HepG2 (cell line): ENCODE measurements around the gene GFPT1. TPM values are rescaled to one million over a fixed set of nuclear protein-coding genes. Genes with fewer than 3 reads are reported as not detected.

Source experiments
- ATAC-seq: fragments of 200-7000 bp; cut with Tn5 transposase; 3 replicates; pipeline ENCODE4 v1.9.1; 2020; ENCODE audit warnings: mild to moderate bottlenecking, moderate library complexity
- BruUV-seq: library from RNA; stranded (reverse); fragments of 400-500 nt; replicated peaks from 2 replicates; lab custom pipeline; 2021; lab: Mats Ljungman, UMichigan
- CTCF ChIA-PET: fragments of 300-600 bp; formaldehyde crosslinking; extraction: SDS; loops from one replicate; lab custom pipeline; 2021; ENCODE audit warnings: low total read pairs, inconsistent platforms, low intra/inter-chr PET ratio; lab: Yijun Ruan, JAX
- POLR2A ChIA-PET: fragments of 350-600 bp; sonication (Branson Sonifier 250); formaldehyde crosslinking; loops from one replicate; lab custom pipeline; 2020; ENCODE audit warnings: antibody characterized with exemption, inconsistent platforms; lab: Yijun Ruan, JAX
- DNase-seq: peaks from one replicate; pipeline ENCODE4 v3.0.0-alpha.2; 2015; ENCODE audit warnings: low spot score
- FAIRE-seq: peaks from 3 replicates; lab custom pipeline; 2011; peaks lifted over from hg19 to GRCh38; lab: Jason Lieb, UNC
- H2AFZ ChIP-seq: one replicate; pipeline ENCODE4 v1.6.1; 2011; ENCODE audit warnings: low read length, inconsistent platforms
- H3K27ac ChIP-seq: fragments of 300-600 bp; 3 replicates; pipeline ENCODE4 v1.8.0; 2011; ENCODE audit warnings: mixed run types, mild to moderate bottlenecking, mixed read lengths, low read length, inconsistent platforms; ENCODE audit not compliant: insufficient read depth; ENCODE audit errors: extremely low read length
- H3K27me3 ChIP-seq, 2 experiments: fragments of 200-600 bp in 1 of 2; 2 replicates in 1 of 2; 3 replicates in 1 of 2; pipeline versions ENCODE4 v1.6.0 to v1.8.0; 2011; ENCODE audit warnings: low read length in 2 of 2, mild to moderate bottlenecking in 2 of 2, moderate library complexity in 2 of 2, inconsistent platforms in 1 of 2; ENCODE audit not compliant: insufficient read depth in 2 of 2, control insufficient read depth in 1 of 2
- H3K36me3 ChIP-seq, 2 experiments: fragments of 200-600 bp in 1 of 2; replicated peaks in 1 of 2; 2 replicates in 1 of 2; 3 replicates in 1 of 2; pipeline versions ENCODE4 v1.5.1 to v1.8.0; 2011; ENCODE audit warnings: low read length in 2 of 2, inconsistent platforms in 1 of 2; ENCODE audit not compliant: insufficient read depth in 2 of 2, control insufficient read depth in 1 of 2
- H3K4me1 ChIP-seq: 2 replicates; pipeline ENCODE4 v1.5.1; 2012; ENCODE audit warnings: low read length, inconsistent platforms; ENCODE audit not compliant: insufficient read depth
- H3K4me2 ChIP-seq: 2 replicates; pipeline ENCODE4 v1.6.0; 2011; ENCODE audit warnings: low read depth, low read length, inconsistent platforms
- H3K4me3 ChIP-seq, 3 experiments: fragments of 200-600 bp in 1 of 3; sonication (generic), shearing (Covaris generic) in 1 of 3; replicated peaks in 1 of 3; 2 replicates each; pipeline ENCODE4 v1.5.1; 2011 to 2016; ENCODE audit warnings: low read length in 3 of 3, inconsistent platforms in 2 of 3, low read depth in 2 of 3, mild to moderate bottlenecking in 2 of 3, control low read depth in 1 of 3, mixed read lengths in 1 of 3; ENCODE audit not compliant: insufficient read depth in 1 of 3
- H3K79me2 ChIP-seq: one replicate; pipeline ENCODE4 v1.6.1; 2011; ENCODE audit warnings: low read length, inconsistent platforms; ENCODE audit not compliant: insufficient read depth
- H3K9ac ChIP-seq: 2 replicates; pipeline ENCODE4 v1.6.0; 2011; ENCODE audit warnings: mild to moderate bottlenecking, low read depth, low read length, inconsistent platforms; ENCODE audit not compliant: insufficient read depth
- H3K9me3 ChIP-seq: 2 replicates; pipeline ENCODE4 v1.5.1; 2012; ENCODE audit warnings: mild to moderate bottlenecking, low read length
- H4K20me1 ChIP-seq: 2 replicates; pipeline ENCODE4 v1.6.0; 2011; ENCODE audit warnings: inconsistent platforms, mild to moderate bottlenecking, low read length, moderate library complexity; ENCODE audit not compliant: insufficient read depth
- BCL6 ChIP-seq: IDR thresholded peaks from 2 replicates; pipeline ENCODE4 v1.6.1; 2016; ENCODE audit warnings: missing genetic modification reagents, missing compliant biosample characterization
- GATA4 ChIP-seq: sonication (generic); IDR thresholded peaks from 2 replicates; pipeline ENCODE4 v1.6.1; 2016; ENCODE audit warnings: antibody characterized with exemption, low read depth, borderline replicate concordance
- JARID2 ChIP-seq: sonication (generic); formaldehyde crosslinking; IDR thresholded peaks from 2 replicates; pipeline ENCODE4 v1.8.1; 2023; ENCODE audit warnings: missing genetic modification reagents, inconsistent platforms; ENCODE audit not compliant: insufficient replicate concordance
- MYC ChIP-seq: sonication (generic); formaldehyde crosslinking; IDR thresholded peaks from 2 replicates; pipeline ENCODE4 v1.9.0; 2021; ENCODE audit warnings: missing genetic modification reagents, borderline replicate concordance
- NPAS2 ChIP-seq: sonication (generic); formaldehyde crosslinking; IDR thresholded peaks from 2 replicates; pipeline ENCODE4 v1.8.0; 2022; ENCODE audit warnings: mild to moderate bottlenecking, missing genetic modification reagents, borderline replicate concordance
- NR2F2 ChIP-seq: IDR thresholded peaks from 2 replicates; pipeline ENCODE4 v1.6.1; 2012; ENCODE audit warnings: low read depth, inconsistent platforms, borderline replicate concordance
- POLR2AphosphoS5 ChIP-seq: IDR thresholded peaks from 2 replicates; pipeline ENCODE4 v1.6.1; 2012; ENCODE audit warnings: low read depth, low read length
- SOX6 ChIP-seq, 2 experiments: fragments of 450-650 bp in 1 of 2; sonication (generic) in 1 of 2; formaldehyde crosslinking in 1 of 2; IDR thresholded peaks; 2 replicates each; pipeline versions ENCODE4 v1.4.0 to v1.6.1; 2017 to 2020; ENCODE audit warnings: antibody characterized with exemption in 1 of 2, mild to moderate bottlenecking in 1 of 2, missing genetic modification reagents in 1 of 2
- ZFP36L1 ChIP-seq: sonication (generic); formaldehyde crosslinking; IDR thresholded peaks from 2 replicates; pipeline ENCODE4 v1.8.0; 2022; ENCODE audit warnings: mild to moderate bottlenecking, missing genetic modification reagents, moderate library complexity
- ZNF274 ChIP-seq: sonication (generic); formaldehyde crosslinking; IDR thresholded peaks from 2 replicates; pipeline ENCODE4 v1.5.1; 2020; ENCODE audit warnings: mild to moderate bottlenecking, missing genetic modification reagents
- ZNF317 ChIP-seq: sonication (generic); formaldehyde crosslinking; IDR thresholded peaks from 2 replicates; pipeline ENCODE4 v1.5.0; 2020; ENCODE audit warnings: mild to moderate bottlenecking, missing genetic modification reagents
- ZNF331 ChIP-seq: sonication (generic); formaldehyde crosslinking; IDR thresholded peaks from 2 replicates; pipeline ENCODE4 v1.4.0; 2020; ENCODE audit warnings: missing genetic modification reagents
- ZNF337 ChIP-seq: sonication (generic); formaldehyde crosslinking; IDR thresholded peaks from 2 replicates; pipeline ENCODE4 v1.5.1; 2020; ENCODE audit warnings: missing genetic modification reagents, low read depth, mild to moderate bottlenecking, borderline replicate concordance
- ZNF44 ChIP-seq: sonication (generic); formaldehyde crosslinking; IDR thresholded peaks from 2 replicates; pipeline ENCODE4 v1.5.1; 2020; ENCODE audit warnings: mild to moderate bottlenecking, missing genetic modification reagents
- ZNF670 ChIP-seq: sonication (generic); formaldehyde crosslinking; IDR thresholded peaks from 2 replicates; pipeline ENCODE4 v1.8.0; 2022; ENCODE audit warnings: mild to moderate bottlenecking, missing genetic modification reagents, borderline replicate concordance
- ZNF816 ChIP-seq: sonication (generic); formaldehyde crosslinking; IDR thresholded peaks from 2 replicates; pipeline ENCODE4 v1.8.0; 2022; ENCODE audit warnings: missing genetic modification reagents, mild to moderate bottlenecking, borderline replicate concordance
- ZNF879 ChIP-seq: sonication (generic); formaldehyde crosslinking; IDR thresholded peaks from 2 replicates; pipeline ENCODE4 v1.8.1; 2023; ENCODE audit warnings: missing genetic modification reagents
- whole genome bisulfite sequencing: methylation state at CpG from one replicate; pipeline ENCODE4 v1.1.6; 2017; ENCODE audit warnings: low lambda C conversion rate; 5-methylcytosine and 5-hydroxymethylcytosine counted together
- in situ Hi-C: cut with HindIII; loops from 2 replicates; pipeline ENCODE4 v1.10.0; 2017; ENCODE audit warnings: low pct_unique_long_range_greater_than_20kb; ENCODE audit not compliant: extremely low pct_ligation_motif_present
- intact Hi-C: fragments of 100-400 bp; cut with micrococcal nuclease; formaldehyde crosslinking; loops from one replicate; pipeline ENCODE4 v1.10.0; 2022; ENCODE audit not compliant: unreplicated experiment
- polyA plus RNA-seq, 8 experiments: library from polyadenylated mRNA; depleted of rRNA in 3 of 8; stranded (reverse) in 7 of 8; unstranded in 1 of 8; fragments of >200 nt; fragmentation: Illumina TruSeq in 4 of 8; extraction: Trizol in 4 of 8; gene quantifications; 2 replicates each; pipeline versions ENCODE4 v1.2.1 to v1.2.3, GENCODE V29; 2011 to 2016; ENCODE audit warnings: low read depth in 4 of 8, missing spikeins in 1 of 8, mixed read lengths in 1 of 8; ENCODE audit not compliant: insufficient read depth in 1 of 8
- total RNA-seq, 5 experiments: library from RNA; depleted of rRNA; stranded (reverse); fragments of >200 nt; fragmentation: Illumina TruSeq; extraction: Trizol; gene quantifications; 2 replicates each; pipeline ENCODE4 v1.2.3, GENCODE V29; 2016; ENCODE audit warnings: low read depth in 1 of 5
- TF ChIP-seq, protein P1 (sequence below): sonication (generic); formaldehyde crosslinking; IDR thresholded peaks from 2 replicates; pipeline ENCODE4 v1.9.0; 2021; ENCODE audit warnings: missing genetic modification reagents, mild to moderate bottlenecking, borderline replicate concordance
- TF ChIP-seq, protein P2 (sequence below): sonication (generic); formaldehyde crosslinking; IDR thresholded peaks from 2 replicates; pipeline ENCODE4 v1.4.0; 2020; ENCODE audit warnings: missing genetic modification reagents, mild to moderate bottlenecking, borderline replicate concordance

Gene GFPT1
- total and polyA plus RNA-seq, 2 of the 13 experiments (the other 11 are each of a cell fraction or from before 2014, with no cell fraction given) = 24.0 to 84.9 TPM

DNA sequence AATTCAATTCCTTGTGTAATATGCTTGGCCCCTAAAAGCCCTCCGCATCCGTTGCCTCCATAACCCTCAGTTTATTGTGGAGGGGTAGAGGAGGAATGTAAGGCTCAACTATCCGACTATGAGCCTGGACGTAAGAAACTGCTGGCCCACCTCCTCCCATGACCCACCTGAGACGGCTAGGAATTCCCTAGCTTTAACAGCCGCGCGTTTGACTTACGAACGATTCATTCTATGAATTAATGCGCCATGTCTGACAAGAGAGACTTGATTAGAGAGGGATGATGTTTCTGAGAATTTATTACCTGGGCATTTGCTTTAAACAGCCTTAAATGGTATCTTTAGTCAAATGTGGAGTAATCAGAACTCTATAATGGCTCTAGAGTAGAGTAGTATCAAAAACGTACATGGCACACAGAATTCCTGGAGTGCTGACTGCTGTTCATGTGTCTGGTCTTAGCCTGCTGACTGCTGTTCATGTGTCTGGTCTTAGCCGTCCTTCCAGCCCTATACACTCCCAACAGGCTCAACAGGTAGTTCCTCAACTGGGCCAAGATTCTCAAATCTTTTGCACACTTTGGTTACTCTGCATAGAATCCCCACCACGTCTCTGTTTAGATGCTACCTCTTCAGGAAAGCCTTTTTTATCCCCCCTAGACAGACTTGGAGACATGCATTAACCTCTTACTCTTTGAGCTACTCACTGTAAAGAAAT lies 899 bp upstream of the GFPT1 start:
- WGBS = 60% methylated on average over 14 of the region's 14 CpGs
- peak overlapping the region; percentile 88 for H3K9ac ChIP-seq
- peak overlapping the region; percentile 94 for H3K4me2 ChIP-seq
- no peaks in the 10 kb centered on the region; a peak in 1 of 5 replicates for H3K27me3 ChIP-seq
- H4K20me1 ChIP-seq = peaks cover 9% of the 10 kb centered on the region
- H3K4me3 ChIP-seq = peak overlapping the region; percentile 79 to 99 (median 93)
- H3K36me3 ChIP-seq = peaks cover 0 to under 1% of the 10 kb centered on the region in 2 experiments; a peak in 1 of 5 replicates
- intact Hi-C loops (loop anchor here (2.0 to 10.0 kb wide), 2 partner anchors 49 to 213 kb away; partner anchors contain the start of gene NFU1), in situ Hi-C loops (no loop called here)
- POLR2A ChIA-PET = interaction anchor here (1.0 to 1.6 kb wide), 3 partner anchors 9 to 49 kb away, joined by 3 to 9 read pairs (median 4); partner anchors contain the start of gene NFU1
- H3K4me1 ChIP-seq = peaks cover 45% of the 10 kb centered on the region
- H3K27ac ChIP-seq = peak overlapping the region; percentile 80
- FAIRE-seq (no peak), DNase-seq (peak; percentile 25), ATAC-seq (peak; percentile 23)
- peaks cover 42% of the 10 kb centered on the region for H3K79me2 ChIP-seq
- peak overlapping the region; percentile 3 for H2AFZ ChIP-seq
- no peaks in the 10 kb centered on the region for H3K9me3 ChIP-seq
- CTCF ChIA-PET = no interaction called here
- BruUV-seq = TSS peak; percentile 99
- TF ChIP-seq ZNF44 (CRISPR knock-in tag) (peak; percentile 51; the same call in 1 of the 2 replicates), ZNF879 (CRISPR knock-in tag) (peak; percentile 19; the same call in 1 of the 2 replicates), ZNF670 (peak; percentile 40; the same call in 1 of the 2 replicates), ZNF337 (CRISPR knock-in tag) (0 out of 2 replicates have a peak, but pooled peaks have one; percentile 16), BCL6 (CRISPR knock-in tag) (peak; percentile 44; the same call in 1 of the 2 replicates), NPAS2 (CRISPR knock-in tag) (0 out of 2 replicates have a peak, but pooled peaks have one; percentile 50), ZNF274 (CRISPR knock-in tag) (0 out of 2 replicates have a peak, but pooled peaks have one; percentile 30), ZNF317 (0 out of 2 replicates have a peak, but pooled peaks have one; percentile 36), NR2F2 (peak; percentile 19; the same call in 1 of the 2 replicates), SOX6 (IDR thresholded peaks at IDR 0.05) (no peak), SOX6 (CRISPR knock-in tag; IDR thresholded peaks at IDR 0.05) (peak; percentile 4; the same call in 1 of the 2 replicates), GATA4 (no peak), JARID2 (CRISPR knock-in tag) (no peak), ZNF331 (no peak), ZFP36L1 (CRISPR knock-in tag) (0 out of 2 replicates have a peak, but pooled peaks have one; percentile 20), POLR2AphosphoS5 (0 out of 2 replicates have a peak, but pooled peaks have one; percentile 12), MYC (CRISPR knock-in tag) (no peak), ZNF816 (CRISPR knock-in tag) (0 out of 2 replicates have a peak, but pooled peaks have one; percentile 73)
- TF ChIP-seq, protein P1, sequence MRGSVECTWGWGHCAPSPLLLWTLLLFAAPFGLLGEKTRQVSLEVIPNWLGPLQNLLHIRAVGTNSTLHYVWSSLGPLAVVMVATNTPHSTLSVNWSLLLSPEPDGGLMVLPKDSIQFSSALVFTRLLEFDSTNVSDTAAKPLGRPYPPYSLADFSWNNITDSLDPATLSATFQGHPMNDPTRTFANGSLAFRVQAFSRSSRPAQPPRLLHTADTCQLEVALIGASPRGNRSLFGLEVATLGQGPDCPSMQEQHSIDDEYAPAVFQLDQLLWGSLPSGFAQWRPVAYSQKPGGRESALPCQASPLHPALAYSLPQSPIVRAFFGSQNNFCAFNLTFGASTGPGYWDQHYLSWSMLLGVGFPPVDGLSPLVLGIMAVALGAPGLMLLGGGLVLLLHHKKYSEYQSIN (CRISPR knock-in tag) = 0 out of 2 replicates have a peak, but pooled peaks have one; percentile 6
- TF ChIP-seq, protein P2, sequence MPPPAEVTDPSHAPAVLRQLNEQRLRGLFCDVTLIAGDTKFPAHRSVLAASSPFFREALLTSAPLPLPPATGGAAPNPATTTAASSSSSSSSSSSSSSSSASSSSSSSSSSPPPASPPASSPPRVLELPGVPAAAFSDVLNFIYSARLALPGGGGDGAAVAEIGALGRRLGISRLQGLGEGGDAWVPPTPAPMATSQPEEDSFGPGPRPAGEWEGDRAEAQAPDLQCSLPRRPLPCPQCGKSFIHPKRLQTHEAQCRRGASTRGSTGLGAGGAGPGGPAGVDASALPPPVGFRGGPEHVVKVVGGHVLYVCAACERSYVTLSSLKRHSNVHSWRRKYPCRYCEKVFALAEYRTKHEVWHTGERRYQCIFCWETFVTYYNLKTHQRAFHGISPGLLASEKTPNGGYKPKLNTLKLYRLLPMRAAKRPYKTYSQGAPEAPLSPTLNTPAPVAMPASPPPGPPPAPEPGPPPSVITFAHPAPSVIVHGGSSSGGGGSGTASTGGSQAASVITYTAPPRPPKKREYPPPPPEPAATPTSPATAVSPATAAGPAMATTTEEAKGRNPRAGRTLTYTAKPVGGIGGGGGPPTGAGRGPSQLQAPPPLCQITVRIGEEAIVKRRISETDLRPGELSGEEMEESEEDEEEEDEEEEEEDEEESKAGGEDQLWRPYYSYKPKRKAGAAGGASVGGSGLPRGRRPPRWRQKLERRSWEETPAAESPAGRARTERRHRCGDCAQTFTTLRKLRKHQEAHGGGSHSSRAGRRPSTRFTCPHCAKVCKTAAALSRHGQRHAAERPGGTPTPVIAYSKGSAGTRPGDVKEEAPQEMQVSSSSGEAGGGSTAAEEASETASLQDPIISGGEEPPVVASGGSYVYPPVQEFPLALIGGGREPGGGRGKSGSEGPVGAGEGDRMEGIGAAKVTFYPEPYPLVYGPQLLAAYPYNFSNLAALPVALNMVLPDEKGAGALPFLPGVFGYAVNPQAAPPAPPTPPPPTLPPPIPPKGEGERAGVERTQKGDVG (CRISPR knock-in tag) = peak; percentile 88; the same call in 1 of the 2 replicates
